AG20443 (cell line): ENCODE measurements around the gene TMEM92.
A peak's percentile ranks its signal among the peaks of the same experiment; 100 is the strongest.
"Not testable (repeated sequence)": the region's sequence is repeated elsewhere in the genome, so short reads cannot be mapped to it uniquely, and the experiment has no call there.

ENCODE experiments used
- DNase-seq: peaks from one replicate; pipeline ENCODE4 v3.0.0; 2012; ENCODE audit warnings: low spot score, mixed read lengths

The TMEM92 gene

GRCh38 chr17:50276588-50277356 lies 2.5 kb downstream of the TMEM92 start:
- DNase-seq: no peak

- DNase-seq: no peak
Measured at GRCh38 chr17:50277357-50277754, 3.1 kb downstream of the TMEM92 start.

GRCh38 chr17:50278526-50279180 lies 4.4 kb downstream of the TMEM92 start:
- DNase-seq: no peak

GRCh38 chr17:50279181-50279526 lies 4.9 kb downstream of the TMEM92 start:
- DNase-seq: peak; percentile 58

- no peak for DNase-seq
Measured at GRCh38 chr17:50279639-50280038, 5.4 kb downstream of the TMEM92 start.

- no peak for DNase-seq
Measured at GRCh38 chr17:50280068-50280467, 5.8 kb downstream of the TMEM92 start.

GRCh38 chr17:50280801-50281441 lies 6.7 kb downstream of the TMEM92 start:
- no peak for DNase-seq

- DNase-seq: no peak
Measured at GRCh38 chr17:50281739-50282401, 7.6 kb downstream of the TMEM92 start.

- no peak for DNase-seq
Measured at GRCh38 chr17:50283246-50283645, 9.0 kb downstream of the TMEM92 start.

GRCh38 chr17:50283714-50284113 lies 9.4 kb downstream of the TMEM92 start:
- DNase-seq: no peak

GRCh38 chr17:50285941-50286340 lies 11.7 kb downstream of the TMEM92 start:
- no peak for DNase-seq

- not testable (repeated sequence) for DNase-seq
Measured at GRCh38 chr17:50287302-50287701, 13.0 kb downstream of the TMEM92 start.

GRCh38 chr17:50288306-50288705 lies 14.0 kb downstream of the TMEM92 start:
- no peak for DNase-seq

- DNase-seq: peak; percentile 76
Measured at GRCh38 chr17:50289278-50289677, 15.0 kb downstream of the TMEM92 start.

GRCh38 chr17:50289991-50290702 lies 15.9 kb downstream of the TMEM92 start:
- DNase-seq: peak; percentile 94

- DNase-seq: no peak
Measured at GRCh38 chr17:50290933-50291332, 16.7 kb downstream of the TMEM92 start.

GRCh38 chr17:50292465-50292864 lies 18.2 kb downstream of the TMEM92 start:
- DNase-seq: no peak

- DNase-seq: no peak
Measured at GRCh38 chr17:50295021-50295420, 20.8 kb downstream of the TMEM92 start.

- peak; percentile 87 for DNase-seq
Measured at GRCh38 chr17:50297407-50297865, 23.2 kb downstream of the TMEM92 start.

GRCh38 chr17:50298018-50298417 lies 23.8 kb downstream of the TMEM92 start:
- no peak for DNase-seq

GRCh38 chr17:50299776-50300175 lies 25.5 kb downstream of the TMEM92 start:
- DNase-seq: no peak

- not testable (repeated sequence) for DNase-seq
Measured at GRCh38 chr17:50300824-50301223, 26.6 kb downstream of the TMEM92 start.
